HT1080 (cell line): ENCODE data around the gene TFRC. TPM values are rescaled to one million over a fixed set of nuclear protein-coding genes. Genes with fewer than 3 reads are reported as not detected.
"Not testable (repeated sequence)": the region's sequence is repeated elsewhere in the genome, so short reads cannot be mapped to it uniquely, and the experiment has no call there.

Source experiments
- DNase-seq: peaks from one replicate; pipeline ENCODE4 v3.0.0-alpha.2; 2015; ENCODE audit warnings: low read depth
- polyA plus RNA-seq, 2 experiments: library from polyadenylated mRNA; depleted of rRNA; stranded (reverse); fragments of >200 nt; gene quantifications; 2 replicates each; pipeline ENCODE4 v1.2.3, GENCODE V29; 2015
- total RNA-seq: library from RNA; depleted of rRNA; stranded (reverse); fragments of >200 nt; shearing (Covaris generic); gene quantifications from 2 replicates; pipeline ENCODE4 v1.2.3, GENCODE V29; 2014; rRNA removed

Gene TFRC
- total RNA-seq: 408 and 410 TPM in 2 replicates
- 175 and 181 TPM in 2 replicates for polyA plus RNA-seq (2015; cell fraction: cytosol; rRNA removed)
- polyA plus RNA-seq (2015; cell fraction: nucleus; rRNA removed): 611 and 808 TPM in 2 replicates

DNA sequence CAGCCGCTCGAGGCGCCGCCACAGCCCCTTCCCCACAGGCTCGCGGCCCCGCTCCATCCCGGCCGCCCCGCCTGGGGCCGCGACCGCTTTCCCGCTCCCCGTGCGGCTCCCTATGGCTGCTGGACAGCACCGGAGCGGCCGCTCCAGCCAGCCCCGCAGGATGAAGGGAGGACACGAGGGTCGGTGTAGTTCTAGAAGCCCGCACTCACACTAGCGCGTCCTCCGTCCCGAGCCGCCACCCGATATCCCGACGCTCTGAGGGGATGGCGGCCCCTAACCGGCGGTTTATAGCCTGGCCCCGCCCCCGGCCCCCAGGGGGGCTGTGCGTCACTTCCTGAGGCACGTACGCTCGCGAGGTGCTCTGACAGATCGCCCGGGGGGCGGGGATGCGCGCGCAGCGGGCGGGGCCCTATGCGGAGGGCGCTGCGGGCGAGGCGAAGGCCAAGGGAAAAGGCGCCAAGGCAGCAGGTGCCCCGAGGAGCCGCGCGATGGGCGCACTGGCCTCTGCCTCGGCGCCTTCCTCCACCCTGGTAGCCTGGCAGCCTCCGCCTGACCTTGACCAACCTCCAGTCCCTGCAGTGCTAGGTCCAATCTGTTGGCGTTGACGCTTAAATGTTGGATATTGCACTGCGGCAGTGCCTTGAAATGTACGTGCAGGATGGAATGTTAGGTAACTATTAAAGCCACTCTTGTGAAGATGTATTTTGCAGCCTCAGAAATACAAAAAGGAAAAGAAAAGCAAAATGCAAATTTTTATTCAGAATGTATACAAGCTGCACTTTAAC, at the start of gene TFRC:
TSS of gene TFRC (minus strand) at position 257 of the 785 bp plus-strand sequence. CDS start 4,991 bp downstream, outside the sequence.
- peak; percentile 94 for DNase-seq

DNA sequence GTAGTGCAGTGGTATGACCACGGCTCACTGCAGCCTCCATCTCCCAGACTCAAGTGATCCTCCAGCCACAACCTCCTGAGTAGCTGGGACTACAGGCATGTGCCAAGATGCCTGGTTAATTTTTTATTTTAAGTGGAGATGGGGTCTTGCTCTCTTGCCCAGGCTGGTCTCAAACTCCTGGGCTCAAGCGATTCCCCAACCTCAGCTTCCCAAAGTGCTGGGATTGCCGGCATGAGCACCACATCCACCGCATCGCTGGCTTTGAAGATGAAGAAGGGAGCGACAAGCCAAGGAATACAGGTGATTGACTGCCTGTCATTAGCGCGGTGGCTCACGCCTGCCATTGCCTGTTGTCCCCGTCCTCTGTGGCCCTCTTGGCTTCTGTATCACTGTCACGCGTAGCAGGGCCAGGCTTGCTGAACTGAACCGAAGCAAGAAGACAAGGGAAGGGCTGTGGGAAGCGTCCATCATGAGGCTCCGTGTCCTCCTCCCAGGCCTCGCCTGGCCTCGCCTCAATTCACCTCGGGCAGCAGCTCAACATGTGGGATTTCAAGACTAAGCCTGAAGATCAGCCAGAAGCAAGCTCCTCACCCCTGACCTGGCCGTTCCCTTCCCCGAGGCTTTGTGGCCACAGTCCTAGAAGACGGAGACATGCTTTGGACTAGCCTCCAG, 46.4 kb upstream of the TFRC start:
- no peak for DNase-seq

DNA sequence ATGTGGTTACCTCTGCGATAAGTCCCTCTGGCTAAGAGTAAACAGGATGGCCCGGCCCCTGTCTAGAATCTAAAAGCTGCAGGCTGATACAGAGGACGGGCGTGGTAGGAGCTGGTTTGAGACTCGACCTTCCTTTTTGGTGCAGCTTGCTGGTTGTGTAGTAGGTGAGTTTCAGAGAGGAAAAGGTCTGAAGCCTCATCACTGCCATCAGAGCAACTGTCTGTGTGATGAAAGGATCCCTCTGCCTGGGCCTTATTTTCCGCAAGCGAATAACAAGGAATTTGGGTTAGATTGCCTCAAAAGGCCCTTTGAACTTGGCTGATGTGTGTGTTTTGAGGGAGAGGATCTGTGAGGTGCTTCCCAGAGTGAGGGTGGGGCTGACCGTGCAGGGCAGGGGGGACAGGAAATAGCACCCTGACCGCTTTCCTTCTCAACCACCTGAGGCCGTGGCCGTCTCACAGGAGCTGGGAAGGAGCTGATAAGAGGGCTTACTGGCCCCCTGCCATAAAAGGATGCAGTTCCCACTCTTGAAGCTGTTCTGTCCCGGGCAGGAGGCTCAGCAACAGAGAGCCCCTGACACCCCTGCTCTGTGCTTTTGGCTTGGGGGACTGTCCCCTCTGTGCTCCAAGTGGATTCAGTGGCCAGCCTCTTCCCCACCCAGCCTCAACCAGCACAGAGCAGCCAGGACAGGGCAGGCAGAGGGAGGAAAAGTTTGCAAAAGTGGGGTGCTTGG, 45.6 kb upstream of the TFRC start:
- no peak for DNase-seq

DNA sequence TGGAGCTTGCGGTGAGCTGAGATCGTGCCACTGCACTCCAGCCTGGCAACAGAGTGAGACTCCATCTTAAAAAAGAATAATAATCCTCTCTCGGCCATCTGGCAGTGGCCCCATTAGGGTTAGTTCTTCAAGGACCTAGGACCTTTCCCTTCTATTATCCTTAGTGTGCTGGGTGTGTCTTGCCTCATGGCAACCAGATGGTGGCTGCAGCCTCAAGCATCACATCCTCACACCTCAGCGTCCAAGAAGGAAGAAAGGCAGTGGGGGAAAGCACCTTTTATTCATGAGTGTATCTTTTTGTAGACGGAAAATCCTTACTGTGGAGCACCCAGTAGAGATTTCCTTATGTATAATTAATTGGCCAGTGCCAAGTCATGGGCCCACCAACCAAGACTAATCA, 42.7 kb upstream of the TFRC start:
- no peak for DNase-seq

DNA sequence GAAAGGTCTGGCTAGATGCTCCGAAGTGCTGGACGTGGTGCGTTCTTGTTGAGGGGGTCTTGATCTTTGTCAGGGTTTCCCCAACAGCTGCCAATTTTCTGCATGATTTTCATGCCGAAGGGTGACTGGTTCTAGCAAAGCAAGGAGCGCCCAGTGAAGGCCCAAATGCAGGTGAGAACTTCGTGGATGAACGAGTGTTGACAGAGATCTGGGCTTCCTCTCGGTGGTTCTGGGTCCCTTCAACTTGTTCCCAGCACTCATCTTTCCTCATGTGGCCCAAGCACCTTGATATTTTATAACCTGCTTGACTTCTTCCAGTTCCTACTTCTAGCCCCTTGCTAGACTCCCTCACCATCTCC, 40.8 kb upstream of the TFRC start:
- no peak for DNase-seq

DNA sequence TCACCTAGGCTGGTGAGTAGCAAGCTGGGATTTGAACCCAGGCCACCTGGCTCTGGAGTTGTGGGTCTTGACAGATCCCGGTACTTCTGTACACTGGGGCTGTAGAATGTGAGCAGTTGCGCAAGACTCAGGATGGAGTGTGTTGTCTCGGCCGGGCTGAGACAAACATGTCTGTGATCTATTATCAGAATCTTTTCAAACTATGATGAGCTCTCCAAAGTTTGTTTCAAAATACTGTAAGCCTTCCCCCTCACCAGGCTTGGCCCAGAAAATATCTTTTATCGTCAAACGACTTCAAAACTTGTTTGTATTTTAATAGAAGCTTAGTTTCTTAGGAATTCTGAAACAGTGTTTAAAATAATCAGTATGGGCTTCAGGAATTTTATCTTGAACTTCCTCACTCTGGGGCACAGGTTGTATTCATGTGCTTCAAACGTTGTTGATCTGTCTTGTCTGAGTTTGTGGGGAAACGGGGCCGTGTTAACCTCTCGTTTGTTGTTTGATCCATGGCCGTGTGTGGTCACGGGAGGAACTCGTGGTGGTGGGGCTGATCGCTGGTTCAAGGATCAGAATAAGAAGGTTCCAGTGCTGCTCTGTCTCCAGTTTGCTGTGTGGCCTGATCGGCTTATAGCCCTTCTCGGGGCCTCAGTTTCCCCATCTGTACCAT, 40.3 kb upstream of the TFRC start:
- no peak for DNase-seq

DNA sequence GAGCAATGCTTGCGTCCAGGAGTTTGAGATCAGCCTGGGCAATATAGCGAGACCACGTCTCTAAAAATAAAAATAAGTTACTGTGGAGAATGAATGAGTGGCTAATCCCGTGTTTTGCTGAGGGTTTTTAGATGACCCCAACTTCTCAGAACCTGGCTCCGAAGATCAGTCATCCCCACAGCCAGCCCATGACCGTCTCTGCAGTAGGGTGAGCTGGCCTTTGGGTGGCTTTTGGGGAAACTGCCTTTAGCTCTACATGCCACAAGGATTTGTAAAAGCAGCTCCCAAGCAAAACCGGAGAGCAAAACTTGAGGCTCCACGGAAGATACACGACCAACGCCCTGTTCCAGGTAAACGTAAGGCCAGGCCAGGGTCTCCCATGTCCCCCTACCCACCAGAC, 39.2 kb upstream of the TFRC start:
- DNase-seq: no peak

DNA sequence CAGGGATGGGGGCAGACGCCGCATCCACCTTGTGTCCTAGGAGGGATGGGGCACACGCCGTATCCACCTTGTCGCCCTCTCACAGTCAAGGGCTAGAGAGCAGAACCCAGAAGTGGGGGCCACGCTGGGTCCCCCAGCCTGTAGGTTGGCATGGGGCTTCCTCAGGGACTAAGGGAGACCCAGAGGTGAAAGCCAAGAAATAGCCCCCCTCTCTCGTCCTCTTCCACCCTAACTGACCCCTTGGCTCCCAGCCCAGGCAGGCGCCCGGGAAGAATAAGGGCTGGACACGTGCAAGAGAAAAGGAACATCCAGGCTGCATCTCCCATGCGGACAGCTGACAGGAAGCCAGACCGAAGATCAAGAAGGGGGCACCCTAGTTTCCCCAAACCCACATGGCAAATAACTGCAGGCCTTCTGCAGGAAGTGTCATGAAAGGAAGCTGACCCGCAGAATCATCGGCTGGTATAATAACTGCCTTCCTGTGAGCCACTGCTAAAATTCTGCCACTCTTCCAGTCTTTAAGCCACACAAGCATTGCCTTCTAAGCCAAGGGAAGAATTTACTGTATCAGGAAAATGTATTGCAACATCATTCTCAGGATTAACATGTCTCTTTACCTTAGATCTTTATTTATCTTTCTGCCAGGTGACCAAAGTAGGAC, 38.5 kb upstream of the TFRC start:
- no peak for DNase-seq

DNA sequence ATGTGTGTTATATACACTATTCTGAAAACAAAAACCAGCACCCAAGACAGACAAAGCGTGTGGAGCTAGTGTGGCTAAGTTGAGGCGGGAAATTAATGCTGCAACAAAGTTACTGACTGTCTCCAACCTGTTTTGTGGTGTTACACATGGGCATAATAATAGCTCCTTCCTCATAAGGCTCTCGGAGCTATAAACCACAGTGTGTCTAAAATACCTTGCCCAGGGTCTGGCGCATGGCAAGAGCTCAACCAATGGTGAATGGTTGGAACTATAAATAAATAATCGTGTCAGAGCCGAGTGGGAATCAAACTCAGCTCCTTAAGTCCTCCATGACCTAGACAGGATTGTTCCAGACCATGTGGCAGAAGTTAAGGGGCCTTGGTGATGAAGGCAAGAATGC, 35.9 kb upstream of the TFRC start:
- no peak for DNase-seq

DNA sequence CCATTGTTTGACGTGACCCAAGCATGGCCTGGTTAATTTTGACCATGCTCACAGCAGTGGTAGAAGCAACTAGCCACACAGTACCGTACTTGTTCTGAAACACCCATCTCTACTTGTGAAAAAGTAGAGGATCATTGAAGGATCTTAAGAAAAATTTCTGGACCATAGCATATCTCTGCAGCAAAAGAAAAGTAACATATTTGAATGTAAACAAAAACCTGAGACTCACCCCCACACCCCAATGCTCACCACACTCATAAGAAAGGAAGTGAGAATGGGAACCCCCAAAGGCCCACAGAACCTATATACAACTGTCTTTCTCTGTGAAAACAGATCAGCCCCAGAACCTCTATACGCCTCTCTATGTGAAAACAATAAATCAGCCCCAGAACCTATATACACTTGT, 33.8 kb upstream of the TFRC start:
- no peak for DNase-seq

DNA sequence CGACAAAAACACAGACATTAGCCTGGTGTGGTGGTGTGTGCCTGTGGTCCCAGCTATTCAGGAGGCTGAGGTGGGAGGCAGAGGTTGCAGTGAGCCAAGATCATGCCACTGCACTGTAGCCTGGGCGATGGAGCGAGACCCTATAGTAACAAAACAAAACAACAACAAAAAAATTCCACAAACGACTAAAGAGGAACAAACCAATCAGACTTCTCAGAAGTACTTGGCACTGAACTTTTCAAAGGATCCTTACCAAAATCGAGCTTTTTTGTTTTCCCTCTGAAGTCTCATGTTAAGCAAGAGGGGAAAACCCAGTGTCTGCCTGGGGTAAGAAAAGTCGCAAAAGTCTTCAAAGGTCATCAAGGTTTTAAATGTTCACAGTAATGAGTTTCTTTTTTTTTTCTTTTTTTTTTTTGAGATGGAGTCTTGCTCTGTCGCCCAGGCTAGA, 30.1 kb upstream of the TFRC start:
- DNase-seq: no peak

DNA sequence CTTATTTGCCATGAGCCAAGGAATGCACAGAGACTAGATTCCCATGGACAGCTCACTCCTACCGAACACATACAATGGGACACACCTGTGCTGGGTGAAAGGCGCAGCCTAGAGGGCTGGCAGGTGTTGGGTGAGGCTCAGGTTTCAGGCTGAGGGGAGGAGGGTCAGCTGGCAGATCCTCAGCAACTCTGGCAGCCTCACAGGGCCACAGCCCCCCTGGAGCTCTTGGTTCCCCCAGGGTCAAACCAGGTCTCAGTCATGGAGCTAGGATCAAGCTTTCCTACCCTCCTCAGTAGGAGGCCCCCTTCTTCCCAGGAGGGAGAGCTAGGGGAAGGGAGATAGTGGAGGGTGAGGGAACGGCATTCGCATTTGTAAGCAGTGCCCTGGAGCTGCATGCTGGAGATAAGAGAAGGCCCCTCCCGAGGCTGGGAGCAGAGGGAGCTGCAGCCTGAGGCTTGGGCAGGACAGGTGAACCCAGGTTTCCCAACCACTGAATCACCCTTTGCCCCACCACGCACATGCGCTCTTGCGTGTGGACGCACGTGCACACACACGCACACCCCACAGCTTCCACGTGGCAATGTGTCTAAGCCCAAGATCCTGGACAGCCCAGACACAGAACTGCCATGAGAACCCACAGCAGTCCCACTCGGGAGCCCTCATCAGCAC, 26.3 kb upstream of the TFRC start:
- no peak for DNase-seq

DNA sequence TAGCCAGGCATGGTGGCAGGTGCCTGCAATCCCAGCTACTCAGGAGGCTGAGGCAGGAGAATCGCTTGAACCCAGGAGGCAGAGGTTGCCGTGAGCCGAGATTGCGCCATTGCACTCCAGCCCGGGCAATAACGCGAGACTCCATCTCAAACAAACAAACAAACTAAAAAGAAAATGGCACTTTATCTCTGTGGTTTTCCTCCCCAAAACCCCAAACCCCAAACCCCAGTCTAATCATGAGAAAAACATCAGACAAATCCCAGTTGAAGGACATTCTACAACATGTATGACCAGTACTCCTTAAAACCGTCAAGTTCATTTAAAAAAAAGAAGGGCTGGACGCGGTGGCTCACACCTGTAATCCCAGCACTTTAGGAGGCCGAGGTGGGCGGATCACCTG, 22.8 kb upstream of the TFRC start:
- DNase-seq: not testable (repeated sequence)

DNA sequence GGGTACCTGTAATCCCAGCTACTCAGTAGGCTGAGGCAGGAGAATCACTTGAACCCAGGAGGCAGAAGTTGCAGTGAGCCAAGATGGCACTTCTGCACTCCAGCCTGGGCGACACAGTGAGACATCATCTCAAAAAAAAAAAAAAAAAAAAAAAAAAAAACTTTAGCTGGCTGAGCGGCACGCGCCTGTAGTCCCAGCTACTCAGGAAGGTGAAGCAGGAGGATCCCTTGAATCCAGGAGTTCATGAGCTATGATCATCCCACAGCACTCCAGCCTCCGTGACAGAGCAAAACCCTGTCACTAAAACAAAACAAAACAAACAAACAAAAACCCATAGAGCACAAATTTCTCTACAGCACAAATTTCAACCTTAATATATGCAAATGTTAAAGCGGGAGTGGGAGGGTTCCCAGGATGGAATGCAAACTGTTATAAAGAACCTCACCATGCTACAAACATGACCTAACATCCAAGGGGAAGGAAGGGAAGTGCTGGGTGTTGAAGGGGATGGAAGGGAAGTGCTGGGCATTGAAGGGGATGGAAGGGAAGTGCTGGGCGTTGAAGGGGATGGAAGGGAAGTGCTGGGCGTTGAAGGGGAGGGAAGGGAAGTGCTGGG, 16.6 kb upstream of the TFRC start:
- not testable (repeated sequence) for DNase-seq

DNA sequence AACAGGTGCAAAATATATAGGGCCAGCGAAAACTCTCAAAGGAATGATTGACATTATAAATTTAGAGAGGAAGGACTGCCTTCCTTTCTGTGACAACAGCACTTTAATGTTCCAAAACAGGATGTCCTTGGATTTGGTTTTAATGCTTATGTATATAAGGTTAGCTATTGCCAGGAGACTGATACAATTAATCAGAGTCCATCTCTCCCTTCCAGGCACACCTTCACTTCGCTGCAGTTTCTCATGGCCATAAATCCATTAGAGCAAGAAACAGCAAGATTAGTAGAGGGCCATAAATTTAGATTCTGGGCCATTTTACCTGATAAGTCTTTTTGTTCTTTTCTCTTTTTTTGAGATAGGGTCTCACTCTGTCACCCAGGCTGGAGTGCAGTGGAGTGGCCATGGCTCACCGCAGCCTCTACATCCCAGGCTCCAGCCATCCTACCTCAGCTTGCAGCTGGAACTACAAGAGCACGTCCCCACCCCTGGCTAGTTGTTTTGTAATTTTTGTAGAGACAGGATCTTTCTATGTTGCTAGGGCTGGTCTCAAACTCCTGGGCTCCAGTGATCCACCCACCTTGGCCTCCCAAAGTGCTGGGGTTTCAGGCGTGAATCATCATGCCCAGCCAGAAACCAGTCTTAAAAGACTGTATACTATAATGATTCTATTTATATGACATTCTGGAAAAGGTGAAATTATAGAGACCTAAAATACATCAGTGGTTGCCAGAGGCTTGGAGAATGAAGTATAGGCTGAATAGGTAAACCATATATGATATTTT, 15.7 kb upstream of the TFRC start:
- DNase-seq: no peak

DNA sequence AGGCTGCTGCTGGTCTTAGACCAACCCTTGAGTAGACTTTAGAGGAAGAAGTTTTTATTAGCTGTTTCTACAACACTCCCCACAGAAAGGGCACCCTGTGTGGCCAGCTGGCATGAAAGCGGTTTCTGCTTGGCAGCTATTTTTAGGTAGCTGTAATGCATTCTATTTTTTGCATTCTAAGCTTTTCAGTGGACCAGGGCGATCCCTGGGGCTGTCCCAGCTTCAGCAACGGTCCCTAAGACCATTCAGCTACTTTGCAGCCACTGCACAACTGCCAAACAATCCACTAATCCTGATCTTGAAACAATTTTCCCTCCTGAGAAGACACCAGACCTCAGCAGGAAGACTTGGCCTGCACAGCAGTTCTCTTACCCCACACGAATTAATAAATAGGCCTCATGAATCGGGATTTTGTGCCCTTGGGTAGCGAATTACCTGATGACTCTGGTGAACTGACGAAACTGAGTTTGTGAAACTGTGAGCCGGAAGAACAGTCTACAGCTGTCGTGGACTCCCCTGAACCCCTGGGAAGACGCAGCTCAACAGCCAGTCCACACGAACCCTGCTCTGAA, 14.6 kb upstream of the TFRC start:
- no peak for DNase-seq

DNA sequence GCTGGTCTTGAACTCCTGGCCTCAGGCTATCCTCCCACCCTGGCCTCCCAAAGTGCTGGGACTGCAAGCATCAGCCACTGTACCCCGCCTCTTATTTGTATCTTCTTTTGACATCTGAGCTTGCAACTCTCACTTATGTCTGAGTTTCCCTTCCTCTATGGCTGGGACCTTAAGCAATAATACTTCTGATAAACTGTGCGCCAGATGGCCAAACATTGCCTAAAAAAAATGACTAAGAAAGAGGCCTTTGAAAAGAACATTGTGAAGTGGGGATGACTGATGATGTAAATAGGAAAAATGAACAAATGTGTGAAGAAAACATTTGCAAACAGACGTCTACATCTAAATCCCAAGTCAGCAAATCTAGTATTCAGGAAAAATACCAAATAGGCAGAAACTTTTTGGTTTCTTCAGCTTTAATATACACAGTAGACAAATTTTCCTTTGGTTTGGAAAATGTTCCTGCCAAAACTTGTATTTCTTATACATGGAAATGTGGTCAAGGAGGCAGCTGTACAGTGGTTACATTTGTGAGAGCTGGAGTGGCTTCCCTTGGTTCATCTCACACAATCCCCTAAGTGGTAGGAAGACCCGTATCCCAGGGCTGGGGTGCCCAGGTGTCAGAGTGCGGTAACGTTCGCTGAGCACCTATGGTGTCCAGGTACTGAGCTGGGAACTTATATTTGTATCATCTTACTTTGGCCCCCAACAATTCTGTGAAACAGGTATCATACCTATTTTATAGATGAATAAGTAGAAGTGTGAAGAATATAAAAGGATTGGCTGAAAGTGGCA, 11.6 kb upstream of the TFRC start:
- no peak for DNase-seq

DNA sequence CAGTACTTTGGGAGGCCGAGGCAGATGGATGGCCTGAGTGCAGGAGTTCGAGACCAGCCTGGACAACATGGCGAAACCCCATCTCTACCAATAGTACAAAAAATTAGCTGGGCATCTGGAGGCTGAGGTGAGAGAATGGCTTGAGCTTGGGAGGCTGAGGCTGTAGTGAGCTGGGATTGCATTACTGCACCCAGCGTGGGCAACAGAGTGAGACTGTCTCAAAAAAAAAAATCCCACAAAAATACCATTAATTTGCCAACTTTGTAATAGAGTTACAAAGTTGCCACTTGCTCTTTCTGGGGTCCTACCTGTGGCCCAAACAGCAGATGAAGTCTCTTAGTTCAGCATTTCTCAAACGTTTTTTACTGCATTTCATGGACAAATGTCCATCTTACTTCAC, 6.0 kb upstream of the TFRC start:
- no peak for DNase-seq
